GM12875 (cell line): ENCODE measurements around the gene GCSAM.

Source experiments
- H3K4me3 ChIP-seq: one replicate; pipeline ENCODE4 v1.5.1; 2011; ENCODE audit warnings: low read depth, low read length, control low read depth
- TF ChIP-seq, protein P1 (sequence below): IDR thresholded peaks from 2 replicates; pipeline ENCODE4 v1.5.1; 2011; ENCODE audit warnings: low read depth, mild to moderate bottlenecking, control low read depth, inconsistent platforms, low read length, moderate library complexity, borderline replicate concordance; ENCODE audit not compliant: insufficient read depth

GCSAM gene

GRCh38 chr3:112136046-112136445, 3.0 kb upstream of the GCSAM start:
- no peak overlapping the region for H3K4me3 ChIP-seq
- TF ChIP-seq, protein P1, sequence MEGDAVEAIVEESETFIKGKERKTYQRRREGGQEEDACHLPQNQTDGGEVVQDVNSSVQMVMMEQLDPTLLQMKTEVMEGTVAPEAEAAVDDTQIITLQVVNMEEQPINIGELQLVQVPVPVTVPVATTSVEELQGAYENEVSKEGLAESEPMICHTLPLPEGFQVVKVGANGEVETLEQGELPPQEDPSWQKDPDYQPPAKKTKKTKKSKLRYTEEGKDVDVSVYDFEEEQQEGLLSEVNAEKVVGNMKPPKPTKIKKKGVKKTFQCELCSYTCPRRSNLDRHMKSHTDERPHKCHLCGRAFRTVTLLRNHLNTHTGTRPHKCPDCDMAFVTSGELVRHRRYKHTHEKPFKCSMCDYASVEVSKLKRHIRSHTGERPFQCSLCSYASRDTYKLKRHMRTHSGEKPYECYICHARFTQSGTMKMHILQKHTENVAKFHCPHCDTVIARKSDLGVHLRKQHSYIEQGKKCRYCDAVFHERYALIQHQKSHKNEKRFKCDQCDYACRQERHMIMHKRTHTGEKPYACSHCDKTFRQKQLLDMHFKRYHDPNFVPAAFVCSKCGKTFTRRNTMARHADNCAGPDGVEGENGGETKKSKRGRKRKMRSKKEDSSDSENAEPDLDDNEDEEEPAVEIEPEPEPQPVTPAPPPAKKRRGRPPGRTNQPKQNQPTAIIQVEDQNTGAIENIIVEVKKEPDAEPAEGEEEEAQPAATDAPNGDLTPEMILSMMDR = no peak

GRCh38 chr3:112134335-112135124, 1.5 kb upstream of the GCSAM start:
- H3K4me3 ChIP-seq = peak overlapping the region; percentile 19

GRCh38 chr3:112133626-112134334, 732 bp upstream of the GCSAM start:
- H3K4me3 ChIP-seq = peak overlapping the region; percentile 19
- TF ChIP-seq, protein P1 = no peak

More at GRCh38 chr3:112134335-112135124, 1.5 kb upstream of the GCSAM start:
- TF ChIP-seq, protein P1 = no peak

DNA sequence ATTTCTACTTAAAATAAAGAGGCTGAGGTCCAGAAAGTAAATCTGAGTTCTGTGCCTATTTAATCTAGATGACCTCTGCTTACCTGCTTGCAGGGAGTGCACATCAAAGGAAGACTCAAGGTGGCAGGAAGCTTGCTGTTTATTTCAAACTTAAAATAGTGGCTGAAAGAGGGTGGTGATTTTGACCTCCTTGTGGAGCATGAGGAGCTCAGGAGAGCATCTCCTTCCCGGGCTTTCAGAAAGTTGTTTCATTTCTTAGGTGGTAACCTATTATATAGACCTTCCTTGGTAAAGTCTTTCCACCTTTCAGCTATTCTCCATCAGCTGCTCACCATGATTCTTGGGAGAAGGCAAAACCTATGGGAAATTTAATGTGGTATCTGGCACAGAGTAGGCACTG, 494 bp downstream of the GCSAM start:
- TF ChIP-seq, protein P1 = no peak
- H3K4me3 ChIP-seq = peak overlapping the region; percentile 80

GRCh38 chr3:112132088-112132487, 960 bp downstream of the GCSAM start:
- peak overlapping the region; percentile 80 for H3K4me3 ChIP-seq
- TF ChIP-seq, protein P1 = no peak

DNA sequence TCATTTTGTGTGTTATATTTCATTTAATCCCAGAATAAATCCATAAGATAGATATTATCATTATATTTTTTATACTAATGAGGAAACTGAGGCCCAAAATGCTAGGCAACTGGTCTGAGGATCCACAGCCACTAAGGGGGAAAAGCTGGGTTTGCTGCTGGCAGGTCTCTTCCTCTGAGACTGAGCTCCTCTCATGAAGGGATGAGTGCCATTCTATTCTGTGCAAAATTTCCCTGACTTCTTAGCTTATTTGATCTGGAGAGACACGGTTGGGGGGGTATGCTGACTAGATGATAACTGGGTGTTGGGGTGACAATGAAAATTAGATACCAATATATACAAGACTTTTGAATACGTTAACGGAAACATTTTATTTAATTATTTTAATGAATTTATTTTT, 1.9 kb downstream of the GCSAM start:
- TF ChIP-seq, protein P1 = no peak
- H3K4me3 ChIP-seq = peak overlapping the region; percentile 80
